Peyer's patch (tissue), 4 donors: ENCODE results near the gene NSRP1.

Experiments
- CTCF ChIP-seq, 6 experiments: fragments of 450-650 bp in 4 of 6; fragments of 200-600 bp in 2 of 6; sonication (generic) in 1 of 6; IDR thresholded peaks; one replicate each; pipeline ENCODE4 v1.5.1; 2017 to 2019; ENCODE audit warnings: antibody characterized with exemption in 6 of 6, mild to moderate bottlenecking in 3 of 6, moderate library complexity in 1 of 6
- POLR2A ChIP-seq, 2 donors: fragments of 450-650 bp; IDR thresholded peaks; one replicate each; pipeline ENCODE4 v1.5.1; 2017; ENCODE audit warnings: antibody characterized with exemption in 2 of 2, mild to moderate bottlenecking in 2 of 2, moderate library complexity in 2 of 2

GRCh38 chr17:30234296-30234695, 117.7 kb downstream of the NSRP1 start:
- no peak for TF ChIP-seq CTCF (IDR thresholded peaks at IDR 0.05)
- no peak for TF ChIP-seq POLR2A (IDR thresholded peaks at IDR 0.05)
